ENCODE data around the gene OXSR1. TPM values are rescaled to one million over a fixed set of nuclear protein-coding genes. Genes with fewer than 3 reads are reported as not detected.

The OXSR1 gene
- total and polyA plus RNA-seq, 3 experiments from 2014 or later: 16.4 to 60.0 (median 56.3) TPM

DNA sequence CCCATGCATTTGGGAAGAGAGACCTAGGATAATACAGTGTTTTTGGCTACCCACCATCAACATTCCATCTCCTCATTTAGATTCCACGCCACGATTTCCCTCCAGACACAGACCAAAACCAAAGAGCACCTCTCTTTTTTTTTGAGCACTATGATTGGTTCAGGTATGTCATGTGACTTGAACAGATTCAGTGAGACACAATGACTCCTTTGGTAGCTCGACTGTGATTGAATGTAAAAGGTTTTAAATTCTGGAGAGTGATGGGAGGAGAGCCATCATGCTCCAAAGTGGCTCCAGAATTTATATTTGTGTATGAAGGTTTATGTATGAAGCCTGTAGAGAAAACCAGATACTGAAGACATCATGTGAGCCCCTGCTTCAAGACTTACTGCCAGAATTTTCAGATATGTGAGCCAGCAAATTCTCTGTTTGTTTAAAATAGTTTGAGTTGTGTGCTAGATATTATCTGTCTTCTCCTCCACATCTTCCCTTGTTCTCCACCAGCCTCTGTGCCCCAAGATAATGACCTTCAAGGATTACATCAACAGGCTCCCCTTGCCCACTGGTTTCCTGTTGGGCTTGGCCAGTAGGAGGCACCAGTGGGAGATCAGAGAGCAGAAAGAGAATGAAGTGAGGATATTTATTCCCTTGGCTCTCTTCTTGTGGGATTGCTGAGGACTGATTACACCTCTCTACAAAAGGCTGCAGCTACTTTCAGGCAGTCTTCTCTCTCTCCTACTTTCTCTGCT lies 14.4 kb upstream of the OXSR1 start:
- H3K36me3 ChIP-seq (ENCODE audit: insufficient read depth, low read length): no peaks in the 10 kb centered on the region
- H3K9me3 Mint-ChIP-seq: peaks cover 5 to 16% (median 13%) of the 10 kb centered on the region in 5 donors
- H3K4me3 ChIP-seq (ENCODE audit: low read length): no peak overlapping the region
- H3K36me3 Mint-ChIP-seq: peaks cover 0 to 17% (median 4%) of the 10 kb centered on the region in 3 donors
- no peaks in the 10 kb centered on the region for H3K27me3 Mint-ChIP-seq
- H3K9me3 ChIP-seq (ENCODE audit: low read length): peaks cover 10% of the 10 kb centered on the region
- peaks cover 19 to 32% (median 30%) of the 10 kb centered on the region in 3 donors for H3K4me1 Mint-ChIP-seq
- H3K27ac ChIP-seq (ENCODE audit: low read depth, low read length): peak overlapping the region; percentile 52
- peaks cover 13% of the 10 kb centered on the region for H3K4me1 ChIP-seq (ENCODE audit: insufficient read depth, low read length)
- ChIA-PET POLR2A (no interaction called here), CTCF (no interaction called here)
- H3K4me3 Mint-ChIP-seq: no peak overlapping the region
- H3K27me3 ChIP-seq (ENCODE audit: insufficient read depth, low read length, poor library complexity, severe bottlenecking): no peaks in the 10 kb centered on the region
- no peak for DNase-seq
- peak overlapping the region; percentile 26 to 96 (median 89) for H3K27ac Mint-ChIP-seq

DNA sequence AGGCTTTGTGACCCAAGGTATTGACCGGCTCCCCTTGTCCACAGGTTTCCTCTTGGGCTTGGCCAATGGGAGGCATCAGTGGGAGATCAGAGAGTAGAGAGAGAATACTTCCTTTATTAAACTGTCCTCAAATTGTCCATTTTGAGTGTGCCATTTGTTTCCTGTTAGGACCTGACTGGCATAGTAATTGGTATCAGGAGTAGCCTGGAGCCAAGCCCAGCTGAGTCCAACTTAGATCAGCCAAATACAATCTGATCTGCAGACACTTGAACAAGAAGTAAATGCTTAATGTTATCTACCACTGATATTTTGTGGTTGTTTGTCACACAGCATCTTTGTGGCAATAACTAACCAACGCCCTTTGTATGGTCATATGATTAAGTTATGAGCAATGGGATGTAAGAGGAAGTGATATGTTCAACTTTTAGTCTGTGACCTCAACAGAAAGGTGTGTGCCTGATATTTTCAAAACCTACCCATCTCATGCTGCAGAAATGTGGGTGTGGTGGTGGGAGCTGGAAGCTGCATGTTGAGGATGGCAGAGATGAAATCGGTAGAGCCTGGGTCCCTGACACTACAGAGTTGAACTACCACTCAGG lies 13.6 kb upstream of the OXSR1 start:
- peaks cover 0 to 10% (median 6%) of the 10 kb centered on the region in 5 donors for H3K9me3 Mint-ChIP-seq

DNA sequence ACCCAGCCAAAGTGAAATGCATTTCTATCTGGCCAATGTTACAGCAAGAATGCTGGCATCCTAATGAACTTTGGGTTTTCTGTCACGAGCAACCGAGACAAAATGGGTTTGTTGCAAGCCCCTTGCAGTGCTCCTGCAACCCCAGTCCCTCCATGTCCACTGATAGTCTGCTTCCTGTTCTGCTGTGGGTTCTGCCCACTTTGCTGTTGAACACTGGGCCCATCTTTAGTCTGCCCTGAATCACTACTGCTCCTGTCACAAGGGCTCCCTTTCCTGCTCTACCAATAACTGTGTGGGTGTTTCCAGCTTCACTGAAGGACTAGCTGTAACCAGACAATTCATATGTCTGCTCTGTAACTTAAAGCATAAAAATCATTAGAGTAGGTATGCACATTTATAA lies 12.7 kb upstream of the OXSR1 start:
- H3K36me3 Mint-ChIP-seq: peaks cover 0 to under 1% (median 0%) of the 10 kb centered on the region in 3 donors
- H3K36me3 ChIP-seq (ENCODE audit: insufficient read depth, low read length): no peaks in the 10 kb centered on the region
- peaks cover 13% of the 10 kb centered on the region for H3K4me1 ChIP-seq (ENCODE audit: insufficient read depth, low read length)
- peak overlapping the region in 5 of 8 donors; percentile 10 to 90 (median 40) for H3K27ac Mint-ChIP-seq
- peaks cover 0 to 2% (median under 1%) of the 10 kb centered on the region in 5 donors for H3K9me3 Mint-ChIP-seq
- ChIA-PET CTCF (interaction anchor here (1.0 to 1.9 kb wide), 2 partner anchors 12 to 35 kb away, joined by 3 to 7 read pairs; no protein-coding TSS in a partner anchor), POLR2A (interaction anchor here (0.6 to 1.6 kb wide), 3 partner anchors 12 to 16 kb away, joined by 3 to 4 read pairs (median 3); partner anchors contain the start of genes ACAA1 and OXSR1)
- no peak overlapping the region for H3K27ac ChIP-seq (ENCODE audit: low read depth, low read length)
- peak overlapping the region in 1 of 7 donors; percentile 48 for H3K4me3 Mint-ChIP-seq
- H3K27me3 Mint-ChIP-seq: no peaks in the 10 kb centered on the region
- no peaks in the 10 kb centered on the region for H3K27me3 ChIP-seq (ENCODE audit: insufficient read depth, low read length, poor library complexity, severe bottlenecking)
- no peak overlapping the region for H3K4me3 ChIP-seq (ENCODE audit: low read length)
- H3K9me3 ChIP-seq (ENCODE audit: low read length): no peaks in the 10 kb centered on the region
- H3K4me1 Mint-ChIP-seq: peaks cover 19 to 31% (median 30%) of the 10 kb centered on the region in 3 donors
- no peak for DNase-seq

More for the DNA sequence above, 13.6 kb upstream of the OXSR1 start:
- Mint-ChIP-seq H3K4me1 (peaks cover 19 to 32% (median 30%) of the 10 kb centered on the region in 3 donors), H3K4me3 (peak overlapping the region in 4 of 7 donors; percentile 0 to 68 (median 24)), H3K27ac (peak overlapping the region; percentile 26 to 96 (median 89)), H3K36me3 (peaks cover 0 to 9% (median 0%) of the 10 kb centered on the region in 3 donors), H3K27me3 (no peaks in the 10 kb centered on the region)
- peak overlapping the region; percentile 52 for H3K27ac ChIP-seq (ENCODE audit: low read depth, low read length)
- no peak overlapping the region for H3K4me3 ChIP-seq (ENCODE audit: low read length)
- peaks cover 13% of the 10 kb centered on the region for H3K4me1 ChIP-seq (ENCODE audit: insufficient read depth, low read length)
- ChIA-PET CTCF (interaction anchor here (1.0 to 1.9 kb wide), 2 partner anchors 13 to 34 kb away, joined by 3 to 7 read pairs; no protein-coding TSS in a partner anchor), POLR2A (interaction anchor here (1.0 kb wide), 1 partner anchor 13 kb away, joined by 3 read pairs; the partner anchor contains the start of gene OXSR1)
- H3K36me3 ChIP-seq (ENCODE audit: insufficient read depth, low read length): no peaks in the 10 kb centered on the region
- DNase-seq: peak in 1 of 5 donors; percentile 46
- peaks cover 3% of the 10 kb centered on the region for H3K9me3 ChIP-seq (ENCODE audit: low read length)
- no peaks in the 10 kb centered on the region for H3K27me3 ChIP-seq (ENCODE audit: insufficient read depth, low read length, poor library complexity, severe bottlenecking)

DNA sequence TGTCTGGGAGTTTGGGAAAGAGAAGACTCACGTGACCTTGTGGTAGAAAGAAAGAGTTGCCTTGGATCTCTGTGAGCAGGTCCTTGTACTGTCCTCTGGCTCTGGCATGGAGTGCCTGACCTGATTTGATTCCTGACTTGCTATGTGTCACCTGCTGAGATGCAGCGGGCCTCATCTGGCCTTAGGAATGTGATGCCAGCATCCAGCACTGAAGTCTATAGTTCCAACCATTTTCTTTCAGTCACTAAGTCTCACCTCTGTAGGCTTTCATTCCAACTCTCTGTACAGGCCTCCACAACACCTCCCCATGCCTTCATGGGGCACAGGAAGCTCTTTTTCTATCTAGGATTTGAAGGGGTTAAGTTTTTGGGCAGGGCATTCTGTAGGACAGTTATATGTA lies 12.1 kb upstream of the OXSR1 start:
- Histone ChIP-seq H3K4me1 (ENCODE audit: insufficient read depth, low read length) (peaks cover 13% of the 10 kb centered on the region), H3K27me3 (ENCODE audit: insufficient read depth, low read length, poor library complexity, severe bottlenecking) (no peaks in the 10 kb centered on the region), H3K36me3 (ENCODE audit: insufficient read depth, low read length) (no peaks in the 10 kb centered on the region), H3K27ac (ENCODE audit: low read depth, low read length) (no peak overlapping the region), H3K9me3 (ENCODE audit: low read length) (no peaks in the 10 kb centered on the region), H3K4me3 (ENCODE audit: low read length) (no peak overlapping the region)
- H3K27me3 Mint-ChIP-seq: no peaks in the 10 kb centered on the region
- ChIA-PET CTCF (interaction anchor here (1.0 to 1.9 kb wide), 2 partner anchors 11 to 13 kb away, joined by 3 to 7 read pairs; no protein-coding TSS in a partner anchor), POLR2A (interaction anchor here (0.6 to 1.6 kb wide), 2 partner anchors 12 to 16 kb away, joined by 3 to 4 read pairs; partner anchors contain the start of genes ACAA1 and OXSR1)
- peaks cover 17 to 30% (median 27%) of the 10 kb centered on the region in 3 donors for H3K4me1 Mint-ChIP-seq
- no peak for DNase-seq
- H3K4me3 Mint-ChIP-seq: no peak overlapping the region
- no peaks in the 10 kb centered on the region for H3K9me3 Mint-ChIP-seq
- H3K27ac Mint-ChIP-seq: peak overlapping the region in 3 of 8 donors; percentile 17 to 68 (median 59)
- H3K36me3 Mint-ChIP-seq: no peaks in the 10 kb centered on the region

DNA sequence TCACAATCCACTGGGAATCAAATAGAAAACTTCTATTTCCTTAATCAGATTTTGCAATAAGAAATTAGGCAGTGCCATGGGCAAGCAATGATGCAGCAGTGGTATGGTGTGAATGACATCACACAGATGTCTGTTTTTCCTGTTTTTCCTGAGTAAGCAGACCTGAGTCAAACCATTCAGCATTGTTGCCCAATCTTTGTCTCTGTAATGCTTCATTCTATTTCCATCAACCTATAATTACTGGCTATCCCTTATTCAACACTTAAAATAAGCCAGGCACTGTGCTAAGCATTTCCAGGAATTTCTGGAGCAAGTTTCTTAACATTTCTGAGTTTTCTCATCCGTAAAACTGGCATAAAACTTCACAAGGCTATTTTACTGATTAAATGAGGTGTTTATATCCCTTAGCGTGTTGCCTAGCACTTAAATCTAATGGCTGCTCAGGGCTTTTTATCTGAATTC lies 11.3 kb upstream of the OXSR1 start:
- H3K4me3 Mint-ChIP-seq: no peak overlapping the region
- H3K27ac ChIP-seq (ENCODE audit: low read depth, low read length): no peak overlapping the region
- ChIA-PET CTCF (interaction anchor here (1.0 to 1.3 kb wide), 2 partner anchors 11 to 14 kb away, joined by 3 read pairs; partner anchors contain the start of gene OXSR1), POLR2A (interaction anchor here (1.0 to 1.6 kb wide), 2 partner anchors 11 to 17 kb away, joined by 4 read pairs; partner anchors contain the start of genes ACAA1 and OXSR1)
- H3K9me3 ChIP-seq (ENCODE audit: low read length): no peaks in the 10 kb centered on the region
- peaks cover 17 to 30% (median 27%) of the 10 kb centered on the region in 3 donors for H3K4me1 Mint-ChIP-seq
- no peaks in the 10 kb centered on the region for H3K27me3 ChIP-seq (ENCODE audit: insufficient read depth, low read length, poor library complexity, severe bottlenecking)
- no peaks in the 10 kb centered on the region for H3K9me3 Mint-ChIP-seq
- H3K4me1 ChIP-seq (ENCODE audit: insufficient read depth, low read length): peaks cover 13% of the 10 kb centered on the region
- no peak for DNase-seq
- no peaks in the 10 kb centered on the region for H3K27me3 Mint-ChIP-seq
- H3K27ac Mint-ChIP-seq: peak overlapping the region in 1 of 8 donors; percentile 73
- no peaks in the 10 kb centered on the region for H3K36me3 Mint-ChIP-seq
- H3K4me3 ChIP-seq (ENCODE audit: low read length): no peak overlapping the region
- no peaks in the 10 kb centered on the region for H3K36me3 ChIP-seq (ENCODE audit: insufficient read depth, low read length)

DNA sequence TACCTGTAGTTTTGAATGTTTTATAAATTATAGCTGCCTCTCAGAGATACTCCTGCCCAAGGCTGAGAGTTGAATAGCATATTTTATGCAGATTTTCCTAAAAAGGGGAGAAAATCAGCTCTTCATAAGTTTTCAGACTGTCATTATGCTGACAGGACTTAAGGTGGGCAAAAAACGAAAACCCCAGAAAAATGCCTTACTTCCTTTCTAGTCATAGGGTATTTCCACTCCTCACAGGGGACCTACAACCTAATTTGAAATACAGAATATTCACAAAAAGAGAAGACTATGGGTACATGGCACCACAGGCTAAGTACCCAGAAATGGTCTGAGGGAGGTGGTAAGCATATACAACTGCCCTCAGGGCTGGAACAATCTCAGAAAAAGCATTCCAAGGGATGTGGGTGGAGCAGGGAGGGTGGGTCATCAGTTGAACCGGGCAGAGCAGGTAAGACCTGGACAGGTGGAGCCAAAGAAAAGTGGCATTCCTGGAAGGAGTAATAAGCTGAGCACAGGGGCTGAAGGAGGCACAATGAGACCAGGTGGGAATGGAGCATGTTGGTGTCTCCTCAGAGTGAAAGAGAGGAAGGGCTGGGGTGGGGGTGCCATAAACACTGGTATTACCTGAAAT lies 10.6 kb upstream of the OXSR1 start:
- peaks cover 13% of the 10 kb centered on the region for H3K4me1 ChIP-seq (ENCODE audit: insufficient read depth, low read length)
- Mint-ChIP-seq H3K4me3 (no peak overlapping the region), H3K9me3 (no peaks in the 10 kb centered on the region), H3K4me1 (peaks cover 17 to 27% (median 25%) of the 10 kb centered on the region in 3 donors), H3K27me3 (no peaks in the 10 kb centered on the region), H3K36me3 (no peaks in the 10 kb centered on the region), H3K27ac (peak overlapping the region in 1 of 8 donors; percentile 55)
- ChIA-PET CTCF (interaction anchor here (1.3 kb wide), 1 partner anchor 11 kb away, joined by 3 read pairs; the partner anchor contains the start of gene OXSR1), POLR2A (interaction anchor here (0.5 to 1.0 kb wide), 2 partner anchors 10 to 13 kb away, joined by 4 to 5 read pairs; partner anchors contain the start of gene OXSR1)
- H3K36me3 ChIP-seq (ENCODE audit: insufficient read depth, low read length): no peaks in the 10 kb centered on the region
- no peaks in the 10 kb centered on the region for H3K9me3 ChIP-seq (ENCODE audit: low read length)
- H3K27me3 ChIP-seq (ENCODE audit: insufficient read depth, low read length, poor library complexity, severe bottlenecking): no peaks in the 10 kb centered on the region
- no peak for DNase-seq
- no peak overlapping the region for H3K27ac ChIP-seq (ENCODE audit: low read depth, low read length)
- H3K4me3 ChIP-seq (ENCODE audit: low read length): no peak overlapping the region

DNA sequence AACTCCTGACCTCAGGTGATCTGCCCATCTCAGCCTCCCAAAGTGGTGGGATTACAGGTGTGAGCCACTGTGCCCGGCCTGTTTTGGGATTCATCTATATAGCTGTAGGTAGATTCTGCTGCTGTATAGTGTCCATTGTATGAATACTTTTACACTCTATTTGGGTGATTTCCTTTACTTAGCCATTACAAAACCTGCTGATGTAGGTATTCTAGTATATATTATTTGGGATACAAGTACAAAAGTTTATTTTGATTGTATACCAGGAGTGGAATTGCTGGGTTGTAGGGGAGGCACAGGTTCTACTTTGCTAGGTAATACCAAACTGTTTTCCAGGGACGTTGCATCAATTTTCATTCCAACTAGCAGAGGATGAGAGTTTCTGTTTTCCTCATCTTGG lies 9.5 kb upstream of the OXSR1 start:
- Histone ChIP-seq H3K27ac (ENCODE audit: low read depth, low read length) (no peak overlapping the region), H3K36me3 (ENCODE audit: insufficient read depth, low read length) (no peaks in the 10 kb centered on the region), H3K4me1 (ENCODE audit: insufficient read depth, low read length) (peaks cover 10% of the 10 kb centered on the region), H3K9me3 (ENCODE audit: low read length) (no peaks in the 10 kb centered on the region), H3K4me3 (ENCODE audit: low read length) (no peak overlapping the region), H3K27me3 (ENCODE audit: insufficient read depth, low read length, poor library complexity, severe bottlenecking) (no peaks in the 10 kb centered on the region)
- no peaks in the 10 kb centered on the region for H3K36me3 Mint-ChIP-seq
- POLR2A ChIA-PET: no interaction called here
- no peak overlapping the region for H3K4me3 Mint-ChIP-seq
- no peak for DNase-seq
- no peaks in the 10 kb centered on the region for H3K27me3 Mint-ChIP-seq
- no peak overlapping the region for H3K27ac Mint-ChIP-seq
- no peaks in the 10 kb centered on the region for H3K9me3 Mint-ChIP-seq
- CTCF ChIA-PET: interaction anchor here (1.3 kb wide), 1 partner anchor 9 kb away, joined by 3 read pairs; no protein-coding TSS in a partner anchor
- peaks cover 14 to 22% (median 21%) of the 10 kb centered on the region in 3 donors for H3K4me1 Mint-ChIP-seq

Measured in CD8-positive, alpha-beta memory T cell (primary cell).